ENCODE measurements around the gene CACNA1C. TPM values are rescaled to one million over a fixed set of nuclear protein-coding genes. Genes with fewer than 3 reads are reported as not detected.
A peak's percentile ranks its signal among the peaks of the same experiment; 100 is the strongest.

Gene CACNA1C
- total and polyA plus RNA-seq, 5 donors = 34.6 to 163 (median 123) TPM

GRCh38 chr12:2035431-2036055 lies 17.2 kb upstream of the CACNA1C start:
- intact Hi-C loops (cut with DNase I) = loop anchor here in 2 of 4 donors (5.0 to 10.0 kb wide), 2 partner anchors 51 to 63 kb away; no protein-coding TSS in a partner anchor
- no peak for DNase-seq
- Histone ChIP-seq H3K27ac (ENCODE audit: low read length) (no peak overlapping the region), H3K27me3 (ENCODE audit: control insufficient read depth, insufficient read depth) (no peaks in the 10 kb centered on the region), H3K4me1 (ENCODE audit: control insufficient read depth, insufficient read depth, low read length) (peaks cover 6% of the 10 kb centered on the region), H3K9me3 (ENCODE audit: control insufficient read depth, low read length) (no peaks in the 10 kb centered on the region), H3K4me3 (ENCODE audit: low read length) (no peak overlapping the region)
- 48% methylated on average over 15 of the region's 15 CpGs for WGBS
- ATAC-seq = peak; percentile 7 to 14

- Histone ChIP-seq H3K4me1 (ENCODE audit: control insufficient read depth, insufficient read depth, low read length) (peaks cover 4% of the 10 kb centered on the region), H3K27me3 (ENCODE audit: control insufficient read depth, insufficient read depth) (no peaks in the 10 kb centered on the region), H3K27ac (ENCODE audit: low read length) (no peak overlapping the region), H3K9me3 (ENCODE audit: control insufficient read depth, low read length) (no peaks in the 10 kb centered on the region), H3K4me3 (ENCODE audit: low read length) (no peak overlapping the region)
- ATAC-seq (peak in 1 of 2 donors; percentile 32), DNase-seq (no peak)
- intact Hi-C loops (cut with DNase I) = loop anchor here in 2 of 4 donors (5.0 to 10.0 kb wide), 2 partner anchors 54 to 67 kb away; no protein-coding TSS in a partner anchor
Measured at GRCh38 chr12:2039034-2039433, 13.8 kb upstream of the CACNA1C start.

GRCh38 chr12:2043054-2043453 lies 9.7 kb upstream of the CACNA1C start:
- Histone ChIP-seq H3K9me3 (ENCODE audit: control insufficient read depth, low read length) (no peaks in the 10 kb centered on the region), H3K4me1 (ENCODE audit: control insufficient read depth, insufficient read depth, low read length) (no peaks in the 10 kb centered on the region), H3K4me3 (ENCODE audit: low read length) (no peak overlapping the region), H3K27me3 (ENCODE audit: control insufficient read depth, insufficient read depth) (no peaks in the 10 kb centered on the region), H3K27ac (ENCODE audit: low read length) (no peak overlapping the region)
- WGBS = 91% methylated on average over 2 of the region's 2 CpGs
- intact Hi-C loops (cut with DNase I) = loop anchor here in 1 of 4 donors (10.0 kb wide), 1 partner anchor 542 kb away; no protein-coding TSS in a partner anchor
- DNase-seq (no peak), ATAC-seq (no peak)

DNA sequence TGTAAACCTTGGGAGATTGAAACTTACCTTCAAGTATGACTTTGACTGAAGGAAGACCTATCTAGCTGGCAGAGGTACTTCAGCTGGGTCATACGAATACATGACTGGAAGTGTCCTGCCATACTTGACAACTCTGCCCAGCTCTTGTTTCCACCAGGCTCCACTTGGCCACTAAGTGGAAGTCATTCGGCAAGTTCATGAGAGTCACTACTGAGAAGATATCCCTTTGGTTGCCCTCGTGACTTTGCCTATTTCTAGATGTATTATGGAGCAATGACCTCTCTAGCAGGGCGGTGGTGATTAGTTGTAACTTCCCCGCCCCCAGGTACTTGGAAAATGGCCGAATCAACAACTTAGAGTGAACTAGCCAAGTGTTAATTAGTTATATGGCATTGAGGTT lies 8.6 kb upstream of the CACNA1C start:
- no peak for ATAC-seq
- no peak for DNase-seq
- no peaks in the 10 kb centered on the region for H3K9me3 ChIP-seq (ENCODE audit: control insufficient read depth, low read length)
- H3K4me1 ChIP-seq (ENCODE audit: control insufficient read depth, insufficient read depth, low read length) = no peaks in the 10 kb centered on the region
- H3K4me3 ChIP-seq (ENCODE audit: low read length) = no peak overlapping the region
- H3K27me3 ChIP-seq (ENCODE audit: control insufficient read depth, insufficient read depth) = no peaks in the 10 kb centered on the region
- no peak overlapping the region for H3K27ac ChIP-seq (ENCODE audit: low read length)
- intact Hi-C loops (cut with DNase I) = loop anchor here in 1 of 4 donors (10.0 kb wide), 1 partner anchor 541 kb away; no protein-coding TSS in a partner anchor
- WGBS = 84% methylated on average over 6 of the region's 6 CpGs

- H3K9me3 ChIP-seq (ENCODE audit: control insufficient read depth, low read length) = no peaks in the 10 kb centered on the region
- H3K27me3 ChIP-seq (ENCODE audit: control insufficient read depth, insufficient read depth) = no peaks in the 10 kb centered on the region
- H3K4me3 ChIP-seq (ENCODE audit: low read length) = no peak overlapping the region
- 91% methylated on average over 4 of the region's 4 CpGs for WGBS
- ATAC-seq (no peak), DNase-seq (no peak)
- intact Hi-C loops (cut with DNase I) = loop anchor here in 1 of 4 donors (10.0 kb wide), 1 partner anchor 538 kb away; no protein-coding TSS in a partner anchor
- H3K27ac ChIP-seq (ENCODE audit: low read length) = no peak overlapping the region
- H3K4me1 ChIP-seq (ENCODE audit: control insufficient read depth, insufficient read depth, low read length) = no peaks in the 10 kb centered on the region
Measured at GRCh38 chr12:2046957-2047356, 5.8 kb upstream of the CACNA1C start.

DNA sequence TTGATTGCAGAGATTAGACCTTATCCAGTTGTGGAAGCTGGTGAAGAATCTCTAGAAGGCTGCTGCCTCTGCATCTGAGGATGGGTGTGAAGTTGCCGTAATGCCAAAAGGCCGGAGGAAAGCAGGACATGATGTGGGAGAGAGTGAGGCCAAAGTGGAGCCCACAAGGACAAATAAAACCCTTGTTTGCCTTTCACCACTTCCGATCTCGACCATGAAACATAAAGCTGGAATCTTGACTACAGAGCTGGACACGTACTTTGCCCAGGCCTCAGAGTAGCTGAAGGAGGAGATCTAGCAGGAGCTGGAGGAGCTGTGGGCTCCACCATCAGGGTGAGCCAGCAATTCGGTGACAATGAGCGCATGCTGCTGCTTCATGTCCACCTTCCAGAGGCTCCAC lies 5.0 kb upstream of the CACNA1C start:
- H3K4me1 ChIP-seq (ENCODE audit: control insufficient read depth, insufficient read depth, low read length) = no peaks in the 10 kb centered on the region
- H3K9me3 ChIP-seq (ENCODE audit: control insufficient read depth, low read length) = no peaks in the 10 kb centered on the region
- H3K27me3 ChIP-seq (ENCODE audit: control insufficient read depth, insufficient read depth) = no peaks in the 10 kb centered on the region
- H3K4me3 ChIP-seq (ENCODE audit: low read length) = no peak overlapping the region
- DNase-seq (no peak), ATAC-seq (no peak)
- WGBS = 89% methylated on average over 7 of the region's 7 CpGs
- no peak overlapping the region for H3K27ac ChIP-seq (ENCODE audit: low read length)
- intact Hi-C loops (cut with DNase I) = loop anchor here in 1 of 4 donors (10.0 kb wide), 1 partner anchor 537 kb away; no protein-coding TSS in a partner anchor

DNA sequence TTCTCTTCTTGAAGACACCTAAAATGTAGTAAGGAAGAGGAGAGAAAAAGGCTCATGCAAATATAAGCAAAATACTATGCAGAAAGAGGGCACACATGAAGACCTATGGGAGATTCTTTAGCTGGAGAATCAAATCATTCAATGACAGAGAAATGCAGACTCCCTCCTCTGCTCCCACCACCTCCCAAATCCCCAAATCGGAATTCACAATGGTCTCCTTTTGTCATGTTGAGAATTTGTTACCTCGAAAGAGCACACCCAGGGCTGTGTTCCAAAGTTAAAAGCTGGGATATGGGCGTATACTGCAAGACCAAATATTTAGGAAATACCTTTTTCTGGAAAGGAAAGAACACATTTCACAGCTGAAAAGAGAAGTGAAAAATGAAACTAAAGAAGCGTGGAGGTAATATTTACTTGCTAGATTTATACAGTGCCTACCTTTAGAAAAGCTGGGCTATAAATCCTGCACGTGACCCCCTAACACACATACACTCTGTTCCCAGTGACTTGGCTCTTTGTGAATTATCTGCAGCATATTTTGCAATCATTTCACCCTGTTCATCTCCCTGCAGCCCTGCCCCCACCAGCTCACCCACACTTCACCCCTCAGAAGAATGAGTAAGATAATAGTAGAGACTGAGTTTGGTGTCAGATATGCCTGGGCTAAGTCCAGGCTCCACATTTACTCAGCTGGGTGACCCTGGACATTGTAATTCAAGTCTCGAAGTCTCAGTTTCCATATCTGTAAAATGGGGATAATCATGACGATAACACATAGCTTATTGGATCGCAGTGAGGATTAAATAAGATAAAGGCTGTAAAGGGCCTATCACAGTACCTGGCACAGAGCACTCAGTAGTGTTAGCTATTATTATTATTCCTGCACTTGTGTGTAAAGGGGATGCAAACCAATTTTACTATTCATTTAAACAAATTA lies 2.9 kb upstream of the CACNA1C start:
- 71% methylated on average over 8 of the region's 8 CpGs for WGBS
- Histone ChIP-seq H3K27me3 (ENCODE audit: control insufficient read depth, insufficient read depth) (no peaks in the 10 kb centered on the region), H3K4me1 (ENCODE audit: control insufficient read depth, insufficient read depth, low read length) (no peaks in the 10 kb centered on the region), H3K27ac (ENCODE audit: low read length) (no peak overlapping the region), H3K9me3 (ENCODE audit: control insufficient read depth, low read length) (no peaks in the 10 kb centered on the region), H3K4me3 (ENCODE audit: low read length) (no peak overlapping the region)
- no peak for DNase-seq
- ATAC-seq = no peak
- intact Hi-C loops (cut with DNase I) = loop anchor here (10.0 kb wide), 2 partner anchors 235 to 535 kb away; no protein-coding TSS in a partner anchor

DNA sequence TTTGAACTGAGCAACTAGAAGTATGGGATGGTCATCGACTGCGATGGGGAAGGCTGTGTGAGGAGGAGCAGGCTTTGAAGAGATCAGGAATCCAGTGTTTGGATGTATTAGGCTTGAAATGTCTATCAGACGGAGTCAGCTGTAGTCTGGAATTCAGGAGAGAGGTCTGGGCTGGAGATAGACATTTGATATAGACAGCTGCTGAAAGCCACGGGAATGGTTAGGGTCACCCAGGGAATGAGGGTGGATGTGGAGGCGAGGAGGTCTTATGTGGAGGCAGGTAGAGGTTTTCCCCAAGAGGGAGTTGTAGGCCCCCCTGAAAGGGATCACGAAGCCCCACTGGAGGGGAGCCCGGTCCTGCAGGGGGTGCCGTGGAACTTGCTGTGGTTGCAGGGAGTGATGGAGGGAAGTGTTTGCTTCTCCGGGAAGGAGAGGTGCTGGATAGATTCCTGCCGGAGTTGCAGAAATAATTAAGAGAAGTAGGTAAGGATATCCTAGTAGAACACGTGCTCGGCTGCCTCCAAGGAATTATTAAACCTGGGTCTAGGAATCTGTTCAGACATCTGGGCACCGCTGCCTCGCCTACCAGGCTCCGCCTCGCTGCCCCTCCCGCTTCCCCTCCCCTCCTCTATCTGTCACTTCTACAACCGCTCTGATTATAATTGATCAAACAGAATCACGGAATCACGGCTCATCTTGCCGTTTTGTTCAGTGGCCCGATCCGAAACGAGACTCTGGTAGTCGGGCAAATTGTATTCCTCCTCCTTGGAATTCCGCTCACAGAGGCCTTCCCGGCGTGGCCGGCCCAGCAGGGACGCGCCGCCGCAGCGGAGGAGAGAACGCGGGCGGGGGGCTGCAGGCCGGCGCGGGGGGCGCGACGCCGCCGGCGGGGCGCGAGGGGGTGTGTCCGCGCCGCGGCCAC lies 826 bp upstream of the CACNA1C start:
- DNase-seq (peak in 1 of 3 donors; percentile 57), ATAC-seq (no peak)
- 8% methylated on average over 52 of the region's 52 CpGs for WGBS
- no peaks in the 10 kb centered on the region for H3K27me3 ChIP-seq (ENCODE audit: control insufficient read depth, insufficient read depth)
- H3K9me3 ChIP-seq (ENCODE audit: control insufficient read depth, low read length) = no peaks in the 10 kb centered on the region
- H3K27ac ChIP-seq (ENCODE audit: low read length) = no peak overlapping the region
- peak overlapping the region; percentile 87 for H3K4me3 ChIP-seq (ENCODE audit: low read length)
- intact Hi-C loops (cut with DNase I) = loop anchor here (10.0 kb wide), 1 partner anchor 233 kb away; no protein-coding TSS in a partner anchor
- H3K4me1 ChIP-seq (ENCODE audit: control insufficient read depth, insufficient read depth, low read length) = no peaks in the 10 kb centered on the region

- H3K4me1 ChIP-seq (ENCODE audit: control insufficient read depth, insufficient read depth, low read length) = no peaks in the 10 kb centered on the region
- intact Hi-C loops (cut with DNase I) = loop anchor here (10.0 kb wide), 1 partner anchor 231 kb away; no protein-coding TSS in a partner anchor
Measured at GRCh38 chr12:2053691-2054090, 904 bp downstream of the CACNA1C start.

More at GRCh38 chr12:2053691-2054090, 904 bp downstream of the CACNA1C start:
- Histone ChIP-seq H3K27me3 (ENCODE audit: control insufficient read depth, insufficient read depth) (no peaks in the 10 kb centered on the region), H3K4me3 (ENCODE audit: low read length) (peak overlapping the region; percentile 87), H3K27ac (ENCODE audit: low read length) (no peak overlapping the region), H3K9me3 (ENCODE audit: control insufficient read depth, low read length) (no peaks in the 10 kb centered on the region)
- DNase-seq (peak; percentile 47 to 80 (median 78)), ATAC-seq (peak in 1 of 2 donors; percentile 8)
- under 1% methylated on average over 60 of the region's 60 CpGs for WGBS
